MCF 10A (cell line): ENCODE results near the gene NAA80. TPM values are rescaled to one million over a fixed set of nuclear protein-coding genes. Genes with fewer than 3 reads are reported as not detected.

Experiments
- BruUV-seq: library from RNA; stranded (reverse); fragments of 400-500 nt; replicated peaks from 2 replicates; lab custom pipeline; 2021; lab: Mats Ljungman, UMichigan
- CTCF ChIA-PET: fragments of 300-600 bp; sonication (Branson Sonifier 250); formaldehyde crosslinking; extraction: SDS; loops from one replicate; lab custom pipeline; 2021; ENCODE audit warnings: antibody characterized with exemption, inconsistent platforms; lab: Yijun Ruan, JAX
- POLR2A ChIA-PET: fragments of 300-600, 350-650 bp; sonication (Branson Sonifier 250); formaldehyde crosslinking; extraction: SDS; loops from one replicate; lab custom pipeline; 2020; ENCODE audit warnings: antibody characterized with exemption, inconsistent platforms; lab: Yijun Ruan, JAX
- DNase-seq: peaks from one replicate; pipeline ENCODE4 v3.0.0-alpha.2; 2018; ENCODE audit not compliant: unreplicated experiment
- H3K27ac Mint-ChIP-seq: one replicate; pipeline ENCODE4 v1.8.0; 2022; ENCODE audit warnings: mild to moderate bottlenecking, low read depth, mixed read lengths; ENCODE audit not compliant: unreplicated experiment
- H3K27me3 Mint-ChIP-seq: one replicate; pipeline ENCODE4 v1.8.0; 2022; ENCODE audit warnings: mixed read lengths; ENCODE audit not compliant: insufficient read depth, unreplicated experiment
- H3K36me3 Mint-ChIP-seq: one replicate; pipeline ENCODE4 v1.8.0; 2022; ENCODE audit warnings: mild to moderate bottlenecking, moderate library complexity, mixed read lengths; ENCODE audit not compliant: insufficient read depth, unreplicated experiment
- H3K4me1 Mint-ChIP-seq: one replicate; pipeline ENCODE4 v1.8.0; 2022; ENCODE audit warnings: mixed read lengths; ENCODE audit not compliant: insufficient read depth, unreplicated experiment
- H3K4me3 Mint-ChIP-seq: one replicate; pipeline ENCODE4 v1.8.0; 2022; ENCODE audit warnings: mild to moderate bottlenecking, moderate library complexity, mixed read lengths; ENCODE audit not compliant: unreplicated experiment
- H3K9me3 Mint-ChIP-seq: one replicate; pipeline ENCODE4 v1.8.0; 2022; ENCODE audit warnings: mixed read lengths; ENCODE audit not compliant: unreplicated experiment
- CTCF ChIP-seq: fragments of 200-600 bp; IDR thresholded peaks from one replicate; pipeline ENCODE4 v1.8.0; 2022; ENCODE audit warnings: antibody characterized with exemption, mild to moderate bottlenecking; ENCODE audit not compliant: unreplicated experiment
- intact Hi-C: fragments of 100-400 bp; cut with micrococcal nuclease; formaldehyde crosslinking; loops from 2 replicates; pipeline ENCODE4 v1.14.1; 2022
- total RNA-seq: library from RNA; stranded (reverse); gene quantifications from 2 replicates; pipeline ENCODE4 v1.2.3, GENCODE V29; 2022

NAA80 gene
- total RNA-seq, 1 experiment from 2014 or later, result 12.4 TPM

- H3K9me3 Mint-ChIP-seq, result no peaks in the 10 kb centered on the region
- H3K27me3 Mint-ChIP-seq, result no peaks in the 10 kb centered on the region
- peaks cover 9% of the 10 kb centered on the region for H3K4me1 Mint-ChIP-seq
- DNase-seq, result no peak
- no peak for TF ChIP-seq CTCF
- BruUV-seq, result no TSS peak
- CTCF ChIA-PET, result interaction anchor here (0.7 to 1.3 kb wide), 5 partner anchors 14 to 294 kb away, joined by 3 to 4 read pairs (median 4); partner anchors contain the start of genes HYAL3 and NAA80
- POLR2A ChIA-PET, result interaction anchor here (1.1 to 2.1 kb wide), 2 partner anchors 14 to 18 kb away, joined by 3 to 7 read pairs; partner anchors contain the start of gene IFRD2
- H3K36me3 Mint-ChIP-seq, result peaks cover 14% of the 10 kb centered on the region
- no peak overlapping the region for H3K4me3 Mint-ChIP-seq
- intact Hi-C loops, result no loop called here
- H3K27ac Mint-ChIP-seq, result no peak overlapping the region
These were observed 20.9 kb downstream of the NAA80 start for GRCh38 chr3:50278123-50278879.

GRCh38 chr3:50276762-50277101, 22.5 kb downstream of the NAA80 start:
- Mint-ChIP-seq H3K4me1 (peaks cover 14% of the 10 kb centered on the region), H3K27me3 (no peaks in the 10 kb centered on the region), H3K4me3 (no peak overlapping the region), H3K36me3 (peaks cover 14% of the 10 kb centered on the region), H3K27ac (no peak overlapping the region), H3K9me3 (no peaks in the 10 kb centered on the region)
- POLR2A ChIA-PET, result interaction anchor here (1.0 kb wide), 1 partner anchor 17 kb away, joined by 3 read pairs; no protein-coding TSS in a partner anchor
- no TSS peak for BruUV-seq
- no peak for DNase-seq
- CTCF ChIA-PET, result interaction anchor here (0.6 to 1.1 kb wide), 3 partner anchors 18 to 50 kb away, joined by 4 to 5 read pairs (median 4); no protein-coding TSS in a partner anchor
- intact Hi-C loops, result no loop called here
- no peak for TF ChIP-seq CTCF

DNA sequence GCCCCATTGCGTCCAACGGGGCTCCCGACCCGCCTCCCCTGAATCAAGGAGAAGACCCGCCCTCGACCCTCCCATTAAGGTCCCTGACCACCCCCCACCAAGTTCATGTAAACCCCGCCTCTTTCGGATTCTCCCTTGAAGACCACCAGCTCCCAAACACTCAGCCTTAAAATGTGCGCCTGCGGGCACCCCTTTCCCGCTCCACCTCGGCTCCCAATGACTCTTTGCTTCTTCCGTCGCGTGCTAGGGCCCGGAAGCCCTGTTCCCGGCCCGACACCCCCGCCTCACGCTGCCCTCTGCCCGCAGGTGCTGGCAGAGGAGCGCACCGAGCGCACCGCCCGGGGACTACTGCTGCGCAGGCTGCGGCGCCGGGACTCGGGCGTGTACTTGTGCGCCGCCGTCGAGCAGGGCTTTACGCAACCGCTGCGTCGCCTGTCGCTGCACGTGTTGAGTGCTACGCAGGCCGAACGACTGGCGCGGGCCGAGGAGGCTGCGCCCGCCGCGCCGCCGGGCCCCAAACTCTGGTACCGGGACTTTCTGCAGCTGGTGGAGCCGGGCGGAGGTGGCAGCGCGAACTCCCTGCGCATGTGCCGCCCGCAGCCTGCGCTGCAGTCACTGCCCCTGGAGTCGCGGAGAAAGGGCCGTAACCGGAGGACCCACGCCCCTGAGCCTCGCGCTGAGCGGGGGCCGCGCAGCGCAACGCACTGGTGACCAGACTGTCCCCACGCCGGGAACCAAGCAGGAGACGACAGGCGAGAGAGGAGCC, 23.0 kb downstream of the NAA80 start:
- intact Hi-C loops, result no loop called here
- BruUV-seq, result no TSS peak
- POLR2A ChIA-PET, result interaction anchor here (1.0 to 1.4 kb wide), 2 partner anchors 16 to 40 kb away, joined by 3 read pairs; partner anchors contain the start of genes GNAI2 and IFRD2
- H3K27me3 Mint-ChIP-seq, result no peaks in the 10 kb centered on the region
- no peak overlapping the region for H3K27ac Mint-ChIP-seq
- H3K36me3 Mint-ChIP-seq, result peaks cover 19% of the 10 kb centered on the region
- H3K9me3 Mint-ChIP-seq, result no peaks in the 10 kb centered on the region
- no peak for DNase-seq
- no peak for TF ChIP-seq CTCF
- H3K4me1 Mint-ChIP-seq, result peaks cover 20% of the 10 kb centered on the region
- CTCF ChIA-PET, result interaction anchor here (0.5 to 1.1 kb wide), 3 partner anchors 41 to 424 kb away, joined by 3 to 4 read pairs (median 3); no protein-coding TSS in a partner anchor
- H3K4me3 Mint-ChIP-seq, result no peak overlapping the region
